Lower lobe of right lung (tissue), 2 donors: ENCODE results near the gene FBXO45. TPM values are rescaled to one million over a fixed set of nuclear protein-coding genes. Genes with fewer than 3 reads are reported as not detected.
A peak's percentile ranks its signal among the peaks of the same experiment; 100 is the strongest.

Source experiments
- ATAC-seq, 2 donors: fragments of 200-7000 bp; cut with Tn5 transposase; one replicate each; pipeline ENCODE4 v1.9.1; 2020 to 2022; ENCODE audit warnings: mild to moderate bottlenecking in 2 of 2, moderate library complexity in 2 of 2
- DNase-seq: peaks from one replicate; pipeline ENCODE4 v3.0.0-alpha.2; 2020
- H3K27ac ChIP-seq: fragments of 200-600 bp; one replicate; pipeline ENCODE4 v1.8.0; 2022
- H3K27me3 ChIP-seq: fragments of 200-600 bp; one replicate; pipeline ENCODE4 v1.8.0; 2022; ENCODE audit warnings: low read depth
- H3K36me3 ChIP-seq: fragments of 200-600 bp; one replicate; pipeline ENCODE4 v1.8.0; 2022; ENCODE audit warnings: mild to moderate bottlenecking
- H3K4me1 ChIP-seq: fragments of 200-600 bp; one replicate; pipeline ENCODE4 v1.8.0; 2022
- H3K4me3 ChIP-seq: fragments of 200-600 bp; one replicate; pipeline ENCODE4 v1.8.0; 2022; ENCODE audit warnings: mild to moderate bottlenecking
- H3K9me3 ChIP-seq: fragments of 200-600 bp; one replicate; pipeline ENCODE4 v1.8.0; 2022
- intact Hi-C: fragments of 100-400 bp; cut with DNase I; formaldehyde crosslinking; loops from one replicate; pipeline ENCODE4 v1.11.0; 2022
- total RNA-seq: library from RNA; stranded (reverse); fragmentation: NEBNext Ultra II Directional; extraction: Animal tissue kit (Norgen Biotek cat#: 25700); gene quantifications from one replicate; pipeline ENCODE4 v1.2.1, GENCODE V29; 2021
- TF ChIP-seq, protein P1 (sequence below): fragments of 200-600 bp; IDR thresholded peaks from one replicate; pipeline ENCODE4 v1.8.0; 2022; ENCODE audit warnings: antibody characterized with exemption, mild to moderate bottlenecking
- donor health status: DM: no; HTN: yes; CAD: no; lungs with severe emphysema.

Gene FBXO45
- total RNA-seq, 1 donor from 2014 or later = 7.3 TPM

DNA sequence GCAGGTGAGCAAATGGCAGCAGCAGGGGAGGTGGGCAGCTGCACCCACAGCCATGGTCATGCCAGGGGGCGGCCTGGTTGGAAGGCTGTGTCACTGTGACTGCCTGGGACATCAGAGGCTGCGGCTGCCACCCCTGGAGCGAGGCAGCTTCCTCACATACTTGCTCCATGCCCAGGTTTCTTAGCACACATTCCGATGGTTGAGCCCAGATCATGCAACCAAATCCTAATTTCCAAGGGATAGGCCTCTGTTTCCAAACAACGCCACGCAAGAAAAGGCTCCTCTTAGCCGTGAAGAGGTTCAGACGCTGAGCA, 59.4 kb downstream of the FBXO45 start:
- intact Hi-C loops = no loop called here
- TF ChIP-seq, protein P1, sequence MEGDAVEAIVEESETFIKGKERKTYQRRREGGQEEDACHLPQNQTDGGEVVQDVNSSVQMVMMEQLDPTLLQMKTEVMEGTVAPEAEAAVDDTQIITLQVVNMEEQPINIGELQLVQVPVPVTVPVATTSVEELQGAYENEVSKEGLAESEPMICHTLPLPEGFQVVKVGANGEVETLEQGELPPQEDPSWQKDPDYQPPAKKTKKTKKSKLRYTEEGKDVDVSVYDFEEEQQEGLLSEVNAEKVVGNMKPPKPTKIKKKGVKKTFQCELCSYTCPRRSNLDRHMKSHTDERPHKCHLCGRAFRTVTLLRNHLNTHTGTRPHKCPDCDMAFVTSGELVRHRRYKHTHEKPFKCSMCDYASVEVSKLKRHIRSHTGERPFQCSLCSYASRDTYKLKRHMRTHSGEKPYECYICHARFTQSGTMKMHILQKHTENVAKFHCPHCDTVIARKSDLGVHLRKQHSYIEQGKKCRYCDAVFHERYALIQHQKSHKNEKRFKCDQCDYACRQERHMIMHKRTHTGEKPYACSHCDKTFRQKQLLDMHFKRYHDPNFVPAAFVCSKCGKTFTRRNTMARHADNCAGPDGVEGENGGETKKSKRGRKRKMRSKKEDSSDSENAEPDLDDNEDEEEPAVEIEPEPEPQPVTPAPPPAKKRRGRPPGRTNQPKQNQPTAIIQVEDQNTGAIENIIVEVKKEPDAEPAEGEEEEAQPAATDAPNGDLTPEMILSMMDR = no peak
- Histone ChIP-seq H3K9me3 (no peaks in the 10 kb centered on the region), H3K4me1 (peaks cover 27% of the 10 kb centered on the region), H3K36me3 (no peaks in the 10 kb centered on the region), H3K27ac (no peak overlapping the region), H3K4me3 (no peak overlapping the region), H3K27me3 (no peaks in the 10 kb centered on the region)
- DNase-seq (no peak), ATAC-seq (no peak)

DNA sequence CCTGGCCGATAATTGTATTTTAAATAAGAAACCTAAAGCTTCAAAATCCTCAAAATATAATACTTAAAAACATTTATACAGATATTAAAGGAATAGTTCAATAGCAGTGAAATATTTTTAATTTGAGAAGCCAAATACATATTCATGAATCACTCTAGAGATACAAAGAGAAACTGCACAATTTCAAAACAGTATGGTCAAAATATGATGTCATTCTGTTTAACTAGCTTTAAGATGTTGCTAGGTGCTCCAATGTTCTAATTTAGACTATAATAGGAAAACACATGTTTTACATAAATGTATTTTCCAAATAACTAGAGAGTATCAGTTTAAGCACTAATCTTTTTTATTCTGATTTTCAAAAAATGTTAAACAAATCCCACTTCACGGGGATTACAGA, 60.8 kb downstream of the FBXO45 start:
- intact Hi-C loops = no loop called here
- H3K4me3 ChIP-seq = no peak overlapping the region
- no peak for DNase-seq
- no peak for ATAC-seq
- no peaks in the 10 kb centered on the region for H3K9me3 ChIP-seq
- no peaks in the 10 kb centered on the region for H3K27me3 ChIP-seq
- TF ChIP-seq, protein P1 = no peak
- no peaks in the 10 kb centered on the region for H3K36me3 ChIP-seq
- H3K4me1 ChIP-seq = peaks cover 27% of the 10 kb centered on the region
- no peak overlapping the region for H3K27ac ChIP-seq

DNA sequence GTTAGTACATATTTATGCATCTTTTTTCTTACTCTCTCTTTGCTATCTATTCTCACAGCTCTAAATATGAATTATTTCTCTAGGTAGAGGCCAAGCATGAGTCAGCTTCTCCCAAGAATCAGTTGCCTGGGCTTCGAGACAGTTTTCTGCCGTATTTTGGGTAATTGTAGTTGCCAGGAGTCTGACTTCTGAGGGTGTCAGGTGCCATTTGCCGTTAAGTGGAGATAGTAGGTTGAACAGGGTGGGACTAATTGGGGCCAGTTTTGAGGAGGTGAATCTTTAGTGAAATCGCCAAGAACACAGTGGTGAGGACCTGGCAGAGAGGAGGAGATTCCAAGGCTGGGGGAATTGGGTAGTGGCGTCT, 63.2 kb downstream of the FBXO45 start:
- H3K27ac ChIP-seq = peak overlapping the region; percentile 94

DNA sequence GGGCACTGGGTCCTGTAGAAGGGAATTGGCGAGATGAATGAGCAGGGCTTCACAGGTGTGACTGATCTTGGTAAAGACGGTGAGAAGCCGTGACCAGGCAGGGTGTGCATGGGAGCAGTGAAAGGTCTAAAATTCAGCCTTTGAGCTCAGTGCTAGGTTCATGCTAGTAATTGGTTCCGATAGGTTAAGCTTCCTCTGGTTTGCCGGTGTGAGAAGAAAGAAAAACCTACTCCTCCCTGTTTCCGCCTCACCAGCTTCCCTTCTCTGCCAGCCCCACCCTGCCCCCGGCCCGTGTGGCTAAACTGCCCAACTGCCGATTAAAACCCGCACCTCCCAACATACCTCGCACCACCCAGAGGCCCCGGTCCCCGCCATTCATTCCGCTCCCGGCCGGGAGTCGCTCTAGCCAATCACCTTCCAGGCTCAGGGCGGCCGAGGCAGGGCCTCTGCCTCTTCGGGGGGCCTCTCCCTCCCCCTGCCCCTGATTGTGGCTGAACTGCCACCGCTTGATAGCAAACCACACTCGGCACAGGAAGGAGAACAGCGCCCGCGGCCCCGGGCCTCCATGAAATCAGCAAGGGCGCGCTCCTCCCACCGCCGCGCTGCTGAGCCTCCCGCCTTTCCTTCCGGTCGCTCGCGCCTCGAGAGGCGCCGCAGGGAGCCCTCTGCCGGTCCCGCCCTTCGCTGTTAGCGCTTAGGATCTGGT, 63.7 kb downstream of the FBXO45 start:
- peak overlapping the region; percentile 94 for H3K27ac ChIP-seq
- H3K4me1 ChIP-seq = peaks cover 30% of the 10 kb centered on the region
- TF ChIP-seq, protein P1 = peak; percentile 45
- intact Hi-C loops = no loop called here
- H3K36me3 ChIP-seq = no peaks in the 10 kb centered on the region
- no peaks in the 10 kb centered on the region for H3K27me3 ChIP-seq
- H3K4me3 ChIP-seq = peak overlapping the region; percentile 67
- DNase-seq (peak; percentile 94), ATAC-seq (peak; percentile 95 to 96)
- H3K9me3 ChIP-seq = no peaks in the 10 kb centered on the region

More for the DNA sequence above, 63.2 kb downstream of the FBXO45 start:
- H3K4me3 ChIP-seq = peak overlapping the region; percentile 67
- H3K4me1 ChIP-seq = peaks cover 30% of the 10 kb centered on the region
- intact Hi-C loops = no loop called here
- DNase-seq (no peak), ATAC-seq (no peak)
- H3K9me3 ChIP-seq = no peaks in the 10 kb centered on the region
- no peaks in the 10 kb centered on the region for H3K36me3 ChIP-seq
- no peaks in the 10 kb centered on the region for H3K27me3 ChIP-seq
- TF ChIP-seq, protein P1 = no peak

DNA sequence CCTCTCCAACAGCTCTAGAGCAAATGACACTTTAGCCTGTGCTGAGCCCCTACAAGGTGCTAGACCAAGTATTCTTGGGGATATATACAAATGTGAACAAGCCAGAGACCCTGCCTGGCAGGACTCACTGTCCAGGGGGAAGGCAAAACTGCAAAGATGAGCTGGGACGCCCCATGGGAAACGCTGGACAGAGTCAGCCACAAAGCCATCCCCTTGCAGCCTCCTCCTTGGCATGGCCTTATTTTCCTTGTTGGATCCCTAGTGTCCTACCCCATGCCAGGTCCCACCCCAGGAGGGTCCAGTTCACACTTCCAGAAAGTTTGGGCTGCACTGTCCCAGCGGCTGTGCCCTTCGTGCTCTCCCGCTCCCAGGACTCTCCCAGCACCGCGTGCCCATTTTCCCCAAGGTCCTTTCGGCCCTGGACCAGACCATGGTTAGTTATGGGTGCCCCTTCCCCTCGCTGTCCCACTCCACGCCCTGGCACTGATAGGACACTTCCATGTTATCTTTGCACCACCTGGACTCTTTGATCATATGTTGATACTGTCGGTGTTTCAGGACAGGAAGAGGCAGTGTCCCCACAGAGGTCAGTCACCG, 65.2 kb downstream of the FBXO45 start:
- H3K9me3 ChIP-seq = no peaks in the 10 kb centered on the region
- intact Hi-C loops = no loop called here
- TF ChIP-seq, protein P1 = no peak
- H3K4me3 ChIP-seq = peak overlapping the region; percentile 67
- no peaks in the 10 kb centered on the region for H3K36me3 ChIP-seq
- H3K4me1 ChIP-seq = peaks cover 39% of the 10 kb centered on the region
- H3K27me3 ChIP-seq = no peaks in the 10 kb centered on the region
- DNase-seq = no peak
- ATAC-seq = no peak
- peak overlapping the region; percentile 94 for H3K27ac ChIP-seq
